LNCaP clone FGC (cell line): ENCODE measurements around the gene ROCK2.
"Not testable (repeated sequence)": the region's sequence is repeated elsewhere in the genome, so short reads cannot be mapped to it uniquely, and the experiment has no call there.

ENCODE experiments used
- DNase-seq: peaks from one replicate; pipeline ENCODE4 v3.0.0-alpha.2; 2011; ENCODE audit warnings: low read depth
- H3K4me3 ChIP-seq: 2 replicates; pipeline ENCODE4 v1.5.1; 2011; ENCODE audit warnings: mild to moderate bottlenecking, low read depth, low read length, control low read depth
- TF ChIP-seq, protein P1 (sequence below): IDR thresholded peaks from 2 replicates; pipeline ENCODE4 v1.5.1; 2012; ENCODE audit warnings: mild to moderate bottlenecking; ENCODE audit not compliant: control insufficient read depth, insufficient read depth; ENCODE audit errors: extremely low read depth

The ROCK2 gene

DNA sequence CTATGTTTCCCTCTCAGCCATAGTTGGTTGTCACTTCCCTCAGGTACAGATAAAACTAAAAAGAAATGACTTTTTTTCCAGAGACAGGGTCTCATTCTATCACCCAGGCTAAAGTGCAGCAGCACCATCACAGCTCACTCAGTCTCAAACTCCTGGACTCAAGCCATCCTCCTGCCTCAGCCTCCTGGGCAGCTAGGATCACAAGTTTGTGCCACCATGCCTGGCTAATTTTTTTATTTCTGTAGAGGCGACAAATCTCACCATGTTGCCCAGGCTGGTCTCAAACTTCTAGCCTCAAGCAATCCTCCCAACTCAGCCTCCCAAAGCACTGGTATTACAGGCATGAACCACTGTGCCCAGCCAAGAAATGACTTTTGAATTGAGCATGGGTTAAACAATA lies 8.2 kb downstream of the ROCK2 start:
- no peak overlapping the region for H3K4me3 ChIP-seq
- no peak for DNase-seq
- TF ChIP-seq, protein P1, sequence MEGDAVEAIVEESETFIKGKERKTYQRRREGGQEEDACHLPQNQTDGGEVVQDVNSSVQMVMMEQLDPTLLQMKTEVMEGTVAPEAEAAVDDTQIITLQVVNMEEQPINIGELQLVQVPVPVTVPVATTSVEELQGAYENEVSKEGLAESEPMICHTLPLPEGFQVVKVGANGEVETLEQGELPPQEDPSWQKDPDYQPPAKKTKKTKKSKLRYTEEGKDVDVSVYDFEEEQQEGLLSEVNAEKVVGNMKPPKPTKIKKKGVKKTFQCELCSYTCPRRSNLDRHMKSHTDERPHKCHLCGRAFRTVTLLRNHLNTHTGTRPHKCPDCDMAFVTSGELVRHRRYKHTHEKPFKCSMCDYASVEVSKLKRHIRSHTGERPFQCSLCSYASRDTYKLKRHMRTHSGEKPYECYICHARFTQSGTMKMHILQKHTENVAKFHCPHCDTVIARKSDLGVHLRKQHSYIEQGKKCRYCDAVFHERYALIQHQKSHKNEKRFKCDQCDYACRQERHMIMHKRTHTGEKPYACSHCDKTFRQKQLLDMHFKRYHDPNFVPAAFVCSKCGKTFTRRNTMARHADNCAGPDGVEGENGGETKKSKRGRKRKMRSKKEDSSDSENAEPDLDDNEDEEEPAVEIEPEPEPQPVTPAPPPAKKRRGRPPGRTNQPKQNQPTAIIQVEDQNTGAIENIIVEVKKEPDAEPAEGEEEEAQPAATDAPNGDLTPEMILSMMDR = no peak

- TF ChIP-seq, protein P1 = no peak
- H3K4me3 ChIP-seq = no peak overlapping the region
- DNase-seq = no peak
Observed at GRCh38 chr2:11333427-11334183, 10.8 kb downstream of the ROCK2 start.

DNA sequence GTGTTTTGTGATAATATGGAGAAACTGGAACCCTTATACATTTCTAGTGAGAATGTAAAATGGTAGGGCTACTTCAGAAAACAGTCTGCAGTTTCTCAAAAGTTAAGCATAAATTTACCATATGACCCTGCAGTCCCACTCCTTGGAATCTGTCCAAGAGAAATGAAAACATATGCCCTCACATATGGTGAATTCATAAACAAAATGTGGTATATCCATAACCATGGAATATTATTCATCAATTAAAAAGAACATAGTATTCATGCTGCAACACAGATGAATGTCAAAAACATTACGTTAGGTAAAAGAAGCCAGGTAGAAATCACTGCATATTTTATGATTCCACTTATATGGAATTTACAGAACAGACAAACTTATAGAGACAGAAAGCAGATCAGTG lies 11.8 kb downstream of the ROCK2 start:
- H3K4me3 ChIP-seq = no peak overlapping the region
- TF ChIP-seq, protein P1 = no peak
- no peak for DNase-seq

- no peak for DNase-seq
- H3K4me3 ChIP-seq = no peak overlapping the region
- TF ChIP-seq, protein P1 = no peak
Observed at GRCh38 chr2:11330457-11331142, 13.8 kb downstream of the ROCK2 start.

DNA sequence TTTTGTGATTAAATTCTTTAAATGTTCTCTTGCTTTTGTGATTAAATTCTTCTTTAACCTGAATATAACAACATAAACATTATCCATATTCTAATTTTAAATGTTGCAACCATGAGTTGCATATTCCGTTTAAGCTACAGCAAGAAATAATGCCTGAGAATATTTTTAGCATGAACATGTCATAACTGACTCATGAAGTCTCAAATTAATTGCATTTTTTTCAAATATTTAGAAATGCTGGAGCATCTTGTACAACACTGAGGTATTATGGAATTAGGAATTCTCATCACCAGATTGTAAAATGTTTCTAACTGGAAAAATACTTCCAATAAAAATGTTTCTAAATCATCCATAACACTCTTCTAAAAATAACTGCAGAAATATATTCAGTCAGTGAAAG lies 14.7 kb downstream of the ROCK2 start:
- H3K4me3 ChIP-seq = no peak overlapping the region
- TF ChIP-seq, protein P1 = no peak
- no peak for DNase-seq

DNA sequence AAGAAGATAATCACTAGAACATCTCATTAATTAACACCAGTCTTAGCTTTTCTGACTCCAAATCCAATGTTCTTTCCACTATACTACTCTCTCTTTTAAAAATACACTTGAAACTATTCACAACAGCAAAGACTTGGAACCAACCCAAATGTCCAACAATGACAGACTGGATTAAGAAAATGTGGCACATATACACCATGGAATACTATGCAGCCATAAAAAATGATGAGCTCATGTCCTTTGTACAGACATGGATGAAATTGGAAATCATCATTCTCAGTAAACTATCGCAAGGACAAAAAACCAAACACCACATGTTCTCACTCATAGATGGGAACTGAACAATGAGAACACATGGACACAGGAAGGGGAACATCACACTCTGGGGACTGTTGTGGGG lies 15.9 kb downstream of the ROCK2 start:
- not testable (repeated sequence) for H3K4me3 ChIP-seq, DNase-seq

DNA sequence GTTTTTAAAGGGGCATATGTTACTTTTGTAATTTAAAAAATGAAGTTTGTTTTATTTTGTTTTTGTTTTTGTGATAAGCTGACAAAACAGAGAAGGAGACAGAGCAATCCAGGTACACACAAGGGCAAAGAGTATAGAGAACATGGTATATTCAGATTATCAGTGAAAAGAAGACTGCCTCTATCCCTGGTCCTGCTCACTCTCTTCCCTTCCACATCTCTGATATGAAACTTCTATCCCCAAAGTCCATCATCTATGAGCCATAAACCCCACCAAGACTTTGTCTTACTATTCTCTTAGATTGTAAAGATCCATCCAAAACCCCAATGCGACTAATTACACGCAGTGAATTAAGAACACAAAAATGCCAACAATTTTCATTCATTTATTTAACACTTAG lies 16.6 kb downstream of the ROCK2 start:
- DNase-seq = no peak
- no peak overlapping the region for H3K4me3 ChIP-seq
- TF ChIP-seq, protein P1 = no peak
